ENCODE results near the gene FBXL5. TPM values are rescaled to one million over a fixed set of nuclear protein-coding genes. Genes with fewer than 3 reads are reported as not detected.

The FBXL5 gene
- total RNA-seq, 1 donor from 2014 or later: 101 TPM

GRCh38 chr4:15587649-15588048, 67.5 kb downstream of the FBXL5 start:
- no peaks in the 10 kb centered on the region for H3K4me1 ChIP-seq
- peak; percentile 75 for ATAC-seq
- no peak overlapping the region for H3K27ac ChIP-seq
- no peaks in the 10 kb centered on the region for H3K27me3 ChIP-seq
- no peaks in the 10 kb centered on the region for H3K9me3 ChIP-seq
- DNase-seq: no peak
- TF ChIP-seq CTCF (IDR thresholded peaks at IDR 0.05): no peak
- intact Hi-C loops (cut with DNase I): no loop called here
- no peaks in the 10 kb centered on the region for H3K36me3 ChIP-seq
- H3K4me3 ChIP-seq: no peak overlapping the region

GRCh38 chr4:15586066-15586465, 69.1 kb downstream of the FBXL5 start:
- peak; percentile 55 for ATAC-seq
- intact Hi-C loops (cut with DNase I): no loop called here

GRCh38 chr4:15585331-15585730, 69.8 kb downstream of the FBXL5 start:
- Histone ChIP-seq H3K4me3 (no peak overlapping the region), H3K9me3 (no peaks in the 10 kb centered on the region), H3K36me3 (no peaks in the 10 kb centered on the region), H3K4me1 (no peaks in the 10 kb centered on the region), H3K27ac (no peak overlapping the region), H3K27me3 (no peaks in the 10 kb centered on the region)
- ATAC-seq (no peak), DNase-seq (no peak)
- intact Hi-C loops (cut with DNase I): no loop called here
- TF ChIP-seq CTCF (IDR thresholded peaks at IDR 0.05): no peak

More at GRCh38 chr4:15586066-15586465, 69.1 kb downstream of the FBXL5 start:
- H3K36me3 ChIP-seq: no peaks in the 10 kb centered on the region
- no peaks in the 10 kb centered on the region for H3K4me1 ChIP-seq
- DNase-seq: no peak
- H3K27me3 ChIP-seq: no peaks in the 10 kb centered on the region
- no peak overlapping the region for H3K27ac ChIP-seq
- no peaks in the 10 kb centered on the region for H3K9me3 ChIP-seq
- no peak overlapping the region for H3K4me3 ChIP-seq
- no peak for TF ChIP-seq CTCF (IDR thresholded peaks at IDR 0.05)

- no peak for ATAC-seq
- DNase-seq: no peak
These were observed 70.4 kb downstream of the FBXL5 start for GRCh38 chr4:15584785-15585184.

GRCh38 chr4:15577508-15577907, 77.6 kb downstream of the FBXL5 start:
- no peak for ATAC-seq
- no peaks in the 10 kb centered on the region for H3K36me3 ChIP-seq
- H3K4me3 ChIP-seq: no peak overlapping the region
- no peaks in the 10 kb centered on the region for H3K4me1 ChIP-seq
- H3K9me3 ChIP-seq: no peaks in the 10 kb centered on the region
- H3K27me3 ChIP-seq: no peaks in the 10 kb centered on the region
- H3K27ac ChIP-seq: no peak overlapping the region
- intact Hi-C loops (cut with DNase I): no loop called here
- TF ChIP-seq CTCF (IDR thresholded peaks at IDR 0.05): no peak
- no peak for DNase-seq

More at GRCh38 chr4:15584785-15585184, 70.4 kb downstream of the FBXL5 start:
- H3K27ac ChIP-seq: no peak overlapping the region
- no peak for TF ChIP-seq CTCF (IDR thresholded peaks at IDR 0.05)
- H3K4me1 ChIP-seq: no peaks in the 10 kb centered on the region
- H3K4me3 ChIP-seq: no peak overlapping the region
- intact Hi-C loops (cut with DNase I): no loop called here
- H3K36me3 ChIP-seq: no peaks in the 10 kb centered on the region
- H3K9me3 ChIP-seq: no peaks in the 10 kb centered on the region
- H3K27me3 ChIP-seq: no peaks in the 10 kb centered on the region

- H3K4me3 ChIP-seq: no peak overlapping the region
- peaks cover 6% of the 10 kb centered on the region for H3K36me3 ChIP-seq
- no peak for ATAC-seq
- no peaks in the 10 kb centered on the region for H3K9me3 ChIP-seq
- H3K4me1 ChIP-seq: no peaks in the 10 kb centered on the region
- DNase-seq: no peak
- H3K27me3 ChIP-seq: no peaks in the 10 kb centered on the region
- no peak overlapping the region for H3K27ac ChIP-seq
- intact Hi-C loops (cut with DNase I): no loop called here
- no peak for TF ChIP-seq CTCF (IDR thresholded peaks at IDR 0.05)
These were observed 79.2 kb downstream of the FBXL5 start for GRCh38 chr4:15575966-15576365.
